ENCODE results near the gene SPATS1.
A peak's percentile ranks its signal among the peaks of the same experiment; 100 is the strongest.

Gene SPATS1

DNA sequence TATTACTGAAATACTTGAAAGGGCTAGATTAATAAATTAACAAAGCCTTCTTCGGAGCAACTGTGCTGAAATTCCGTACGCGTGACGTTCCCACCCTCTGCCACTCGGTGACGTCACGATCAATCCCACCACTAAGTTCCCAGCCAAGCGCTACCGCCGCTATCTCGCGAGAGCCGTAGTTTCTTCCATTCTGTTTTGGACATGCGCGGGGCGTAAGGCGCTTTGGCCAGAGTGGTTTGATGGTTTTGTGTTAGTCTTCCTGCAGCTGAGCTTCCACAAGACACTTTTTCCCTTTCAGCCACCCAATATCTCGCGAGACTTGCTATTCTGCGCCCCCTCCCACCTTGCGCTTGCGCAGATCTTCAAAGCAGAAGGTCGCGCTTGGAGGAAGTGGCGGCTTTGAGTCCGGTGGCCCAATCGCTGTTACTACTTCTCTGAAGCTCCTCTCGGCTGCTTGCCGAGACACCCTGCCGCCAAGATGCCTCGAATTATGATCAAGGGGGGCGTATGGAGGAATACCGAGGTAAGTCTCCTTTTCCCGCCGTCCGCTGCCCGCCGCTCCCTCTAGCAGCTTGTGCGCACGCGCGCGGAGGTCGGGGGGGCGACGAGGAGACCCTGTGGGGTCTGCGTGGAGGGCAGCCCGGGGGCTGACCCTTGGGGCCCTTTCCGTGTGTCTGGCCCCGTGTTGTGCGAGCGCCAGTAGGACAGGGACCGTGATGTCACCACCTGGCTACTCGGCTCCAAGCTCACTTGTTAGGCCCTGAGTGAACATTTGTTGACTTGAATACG, 45.1 kb downstream of the SPATS1 start, which contains the start of gene CDC5L:
Gene CDC5L, plus strand, starts transcription at position 361 of the 789 bp plus-strand sequence. Its CDS starts 118 bp downstream, at position 479.
- DNase-seq (ENCODE audit: low spot score) = peak; percentile 96

GRCh38 chr6:44388135-44388487, 45.7 kb downstream of the SPATS1 start:
- DNase-seq (ENCODE audit: low spot score) = no peak

DNA sequence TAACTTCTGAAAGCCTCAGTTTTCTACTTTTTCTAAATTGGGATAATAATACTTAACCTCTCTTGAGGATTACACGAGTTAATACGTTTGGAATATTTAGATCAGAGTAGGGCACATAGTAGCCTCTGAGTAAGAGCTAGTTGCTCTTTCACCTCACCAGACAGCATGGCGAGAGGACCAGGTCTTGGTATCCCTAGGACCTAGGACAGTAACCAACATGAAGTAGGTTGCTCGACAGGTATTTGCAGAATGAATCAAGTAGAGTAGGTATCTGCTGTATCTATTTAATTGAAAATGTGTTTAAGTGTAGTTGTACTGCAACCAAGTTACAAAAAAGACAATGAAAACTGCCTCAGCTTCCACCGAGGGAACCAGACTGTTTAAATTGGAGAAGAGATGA, 46.4 kb downstream of the SPATS1 start:
- no peak for DNase-seq (ENCODE audit: low spot score)

DNA sequence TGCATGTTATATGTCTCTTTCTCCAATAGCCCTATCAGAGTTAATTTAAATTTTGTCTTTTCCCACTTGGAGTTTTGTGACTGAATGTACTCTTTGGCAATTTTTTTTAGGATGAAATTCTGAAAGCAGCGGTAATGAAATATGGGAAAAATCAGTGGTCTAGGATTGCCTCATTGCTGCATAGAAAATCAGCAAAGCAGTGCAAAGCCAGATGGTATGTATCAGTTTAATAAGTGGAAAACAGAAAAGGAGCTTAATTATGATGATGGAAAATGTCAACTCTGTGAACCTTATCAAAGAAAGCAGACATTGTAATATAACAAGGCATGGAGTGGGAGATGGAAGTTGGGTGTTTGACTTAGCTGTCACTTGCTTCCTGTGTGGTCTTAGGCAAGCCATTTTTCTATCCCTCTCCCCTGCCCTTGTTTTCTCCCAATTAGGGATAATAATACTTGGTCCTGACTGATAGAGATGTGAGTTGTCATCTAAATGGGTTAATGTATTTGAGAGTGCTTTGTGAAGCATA, 47.8 kb downstream of the SPATS1 start:
- no peak for DNase-seq (ENCODE audit: low spot score)

Data from left forelimb (tissue), 1 donor.